HepG2 (cell line): ENCODE data around the gene FYB1. TPM values are rescaled to one million over a fixed set of nuclear protein-coding genes. Genes with fewer than 3 reads are reported as not detected.

Experiments used
- HDAC2 ChIP-seq: sonication (generic); formaldehyde crosslinking; IDR thresholded peaks from 2 replicates; pipeline ENCODE4 v1.4.0; 2020; ENCODE audit warnings: missing genetic modification reagents
- HNF1A ChIP-seq, 2 experiments: sonication (generic) in 1 of 2; formaldehyde crosslinking in 1 of 2; IDR thresholded peaks; 2 replicates each; pipeline versions ENCODE4 v1.4.0 to v1.6.1; 2016 to 2020; ENCODE audit warnings: borderline replicate concordance in 1 of 2, low read depth in 1 of 2, mild to moderate bottlenecking in 1 of 2, missing genetic modification reagents in 1 of 2
- SMAD3 ChIP-seq: sonication (generic); formaldehyde crosslinking; IDR thresholded peaks from 2 replicates; pipeline ENCODE4 v1.4.0; 2020; ENCODE audit warnings: missing genetic modification reagents
- THRA ChIP-seq: sonication (generic); formaldehyde crosslinking; IDR thresholded peaks from 2 replicates; pipeline ENCODE4 v1.4.0; 2020; ENCODE audit warnings: missing genetic modification reagents, borderline replicate concordance
- UBTF ChIP-seq: sonication (generic); formaldehyde crosslinking; IDR thresholded peaks from 2 replicates; pipeline ENCODE4 v1.4.0; 2020; ENCODE audit warnings: mild to moderate bottlenecking, missing genetic modification reagents
- ZBTB25 ChIP-seq: IDR thresholded peaks from 2 replicates; pipeline ENCODE4 v1.6.1; 2018; ENCODE audit warnings: missing genetic modification reagents
- ZNF124 ChIP-seq: sonication (generic); formaldehyde crosslinking; IDR thresholded peaks from 2 replicates; pipeline ENCODE4 v1.4.0; 2020; ENCODE audit warnings: missing genetic modification reagents
- ZNF331 ChIP-seq: sonication (generic); formaldehyde crosslinking; IDR thresholded peaks from 2 replicates; pipeline ENCODE4 v1.4.0; 2020; ENCODE audit warnings: missing genetic modification reagents
- ZNF503 ChIP-seq: sonication (generic); formaldehyde crosslinking; IDR thresholded peaks from 2 replicates; pipeline ENCODE4 v1.4.0; 2020; ENCODE audit warnings: missing genetic modification reagents
- ZNF574 ChIP-seq: sonication (generic); formaldehyde crosslinking; IDR thresholded peaks from 2 replicates; pipeline ENCODE4 v1.4.0; 2020; ENCODE audit warnings: missing genetic modification reagents
- polyA plus RNA-seq, 8 experiments: library from polyadenylated mRNA; depleted of rRNA in 3 of 8; stranded (reverse) in 7 of 8; unstranded in 1 of 8; fragments of >200 nt; fragmentation: Illumina TruSeq in 4 of 8; extraction: Trizol in 4 of 8; gene quantifications; 2 replicates each; pipeline versions ENCODE4 v1.2.1 to v1.2.3, GENCODE V29; 2011 to 2016; ENCODE audit warnings: low read depth in 4 of 8, missing spikeins in 1 of 8, mixed read lengths in 1 of 8; ENCODE audit not compliant: insufficient read depth in 1 of 8
- total RNA-seq, 5 experiments: library from RNA; depleted of rRNA; stranded (reverse); fragments of >200 nt; fragmentation: Illumina TruSeq; extraction: Trizol; gene quantifications; 2 replicates each; pipeline ENCODE4 v1.2.3, GENCODE V29; 2016; ENCODE audit warnings: low read depth in 1 of 5

FYB1 gene
- total and polyA plus RNA-seq, 2 of the 13 experiments (the other 11 are each of a cell fraction or from before 2014, with no cell fraction given), result 0.03 TPM; not detected in 1

- peak; percentile 64; the same call in 1 of the 2 replicates for TF ChIP-seq THRA
- peak; percentile 76 for TF ChIP-seq HDAC2 (CRISPR knock-in tag)
- TF ChIP-seq ZBTB25, result peak; percentile 24; the same call in 1 of the 2 replicates
- TF ChIP-seq ZNF503 (CRISPR knock-in tag), result 0 out of 2 replicates have a peak, but pooled peaks have one; percentile 47
- 0 out of 2 replicates have a peak, but pooled peaks have one; percentile 13 for TF ChIP-seq HNF1A (IDR thresholded peaks at IDR 0.05; ENCODE audit: low read depth)
- TF ChIP-seq HNF1A (CRISPR knock-in tag; IDR thresholded peaks at IDR 0.05; ENCODE audit: borderline replicate concordance), result no peak; the same call in 1 of the 2 replicates
- peak; percentile 94; the same call in 1 of the 2 replicates for TF ChIP-seq ZNF331 (CRISPR knock-in tag)
- 0 out of 2 replicates have a peak, but pooled peaks have one; percentile 30 for TF ChIP-seq SMAD3 (CRISPR knock-in tag)
- TF ChIP-seq UBTF (CRISPR knock-in tag), result 0 out of 2 replicates have a peak, but pooled peaks have one; percentile 27
- peak; percentile 68; the same call in 1 of the 2 replicates for TF ChIP-seq ZNF124 (CRISPR knock-in tag)
- 0 out of 2 replicates have a peak, but pooled peaks have one; percentile 21 for TF ChIP-seq ZNF574 (CRISPR knock-in tag)
Measured at GRCh38 chr5:39102684-39103155, 116.6 kb downstream of the FYB1 start (continued).
